KOPT-K1 (cell line): ENCODE data around the gene ZNG1B.
"Not testable (repeated sequence)": the region's sequence is repeated elsewhere in the genome, so short reads cannot be mapped to it uniquely, and the experiment has no call there.

Experiments
- H3K27ac ChIP-seq: fragments of 200-600 bp; sonication (generic); 2 replicates; pipeline ENCODE4 v1.5.1; 2016; ENCODE audit warnings: antibody characterized with exemption, mild to moderate bottlenecking, low read depth, low read length; ENCODE audit not compliant: poor library complexity, severe bottlenecking
- H3K36me3 ChIP-seq: fragments of 200-600 bp; sonication (generic); 2 replicates; pipeline ENCODE4 v1.5.1; 2017; ENCODE audit warnings: antibody characterized with exemption, mild to moderate bottlenecking, low read length, moderate library complexity; ENCODE audit not compliant: insufficient read depth
- H3K9me3 ChIP-seq: fragments of 200-600 bp; sonication (generic); 2 replicates; pipeline ENCODE4 v1.5.1; 2017; ENCODE audit warnings: antibody characterized with exemption, low read length, mild to moderate bottlenecking; ENCODE audit not compliant: insufficient read depth, poor library complexity, severe bottlenecking

ZNG1B gene

GRCh38 chr2:113499019-113499885, 61.8 kb downstream of the ZNG1B start:
- H3K36me3 ChIP-seq, H3K27ac ChIP-seq: not testable (repeated sequence)
- peaks cover 15% of the 10 kb centered on the region for H3K9me3 ChIP-seq

- not testable (repeated sequence) for H3K36me3 ChIP-seq, H3K27ac ChIP-seq
- peaks cover 17% of the 10 kb centered on the region for H3K9me3 ChIP-seq
These were observed 62.6 kb downstream of the ZNG1B start for GRCh38 chr2:113499886-113500722.

GRCh38 chr2:113500723-113501038, 63.2 kb downstream of the ZNG1B start:
- not testable (repeated sequence) for H3K27ac ChIP-seq, H3K36me3 ChIP-seq
- peaks cover 17% of the 10 kb centered on the region for H3K9me3 ChIP-seq

- peaks cover 17% of the 10 kb centered on the region for H3K9me3 ChIP-seq
- not testable (repeated sequence) for H3K27ac ChIP-seq, H3K36me3 ChIP-seq
These were observed 65.0 kb downstream of the ZNG1B start for GRCh38 chr2:113502216-113503093.

GRCh38 chr2:113503094-113504042, 65.9 kb downstream of the ZNG1B start:
- H3K27ac ChIP-seq, H3K36me3 ChIP-seq: not testable (repeated sequence)
- peaks cover 17% of the 10 kb centered on the region for H3K9me3 ChIP-seq

- not testable (repeated sequence) for H3K27ac ChIP-seq, H3K36me3 ChIP-seq
- H3K9me3 ChIP-seq, result peaks cover 17% of the 10 kb centered on the region
These were observed 66.6 kb downstream of the ZNG1B start for GRCh38 chr2:113504081-113504480.

- H3K36me3 ChIP-seq, H3K27ac ChIP-seq: not testable (repeated sequence)
- H3K9me3 ChIP-seq, result peaks cover 17% of the 10 kb centered on the region
These were observed 70.1 kb downstream of the ZNG1B start for GRCh38 chr2:113507394-113508140.

- H3K9me3 ChIP-seq, result peaks cover 11% of the 10 kb centered on the region
- H3K27ac ChIP-seq, H3K36me3 ChIP-seq: not testable (repeated sequence)
These were observed 70.7 kb downstream of the ZNG1B start for GRCh38 chr2:113508187-113508586.

- not testable (repeated sequence) for H3K36me3 ChIP-seq, H3K27ac ChIP-seq, H3K9me3 ChIP-seq
These were observed 73.4 kb downstream of the ZNG1B start for GRCh38 chr2:113510913-113511312.

- not testable (repeated sequence) for H3K36me3 ChIP-seq, H3K27ac ChIP-seq, H3K9me3 ChIP-seq
These were observed 74.4 kb downstream of the ZNG1B start for GRCh38 chr2:113511859-113512258.

- not testable (repeated sequence) for H3K27ac ChIP-seq, H3K36me3 ChIP-seq, H3K9me3 ChIP-seq
These were observed 78.0 kb downstream of the ZNG1B start for GRCh38 chr2:113515457-113515856.

GRCh38 chr2:113515995-113516394, 78.5 kb downstream of the ZNG1B start:
- not testable (repeated sequence) for H3K9me3 ChIP-seq, H3K36me3 ChIP-seq, H3K27ac ChIP-seq

GRCh38 chr2:113517025-113517424, 79.5 kb downstream of the ZNG1B start:
- not testable (repeated sequence) for H3K9me3 ChIP-seq

GRCh38 chr2:113520837-113521236, 83.3 kb downstream of the ZNG1B start:
- H3K27ac ChIP-seq, H3K36me3 ChIP-seq, H3K9me3 ChIP-seq: not testable (repeated sequence)

More at GRCh38 chr2:113517025-113517424, 79.5 kb downstream of the ZNG1B start:
- not testable (repeated sequence) for H3K27ac ChIP-seq, H3K36me3 ChIP-seq
